NCI-H2227 (cell line): ENCODE results near the gene PNMA5.
"Not testable (repeated sequence)": the region's sequence is repeated elsewhere in the genome, so short reads cannot be mapped to it uniquely, and the experiment has no call there.

Experiments
- DNase-seq: peaks from one replicate; lab custom pipeline; 2025; ENCODE audit not compliant: unreplicated experiment; lab: John Stamatoyannopoulos, UW

PNMA5 gene

GRCh38 chrX:152993933-152994332 lies at the start of gene PNMA5:
TSS of gene PNMA5 (minus strand) at chrX:152994116. CDS start at chrX:152991598, 2,518 bp downstream.
- no peak for DNase-seq

- DNase-seq, result peak; percentile 70
Observed at GRCh38 chrX:153032397-153033118, 38.6 kb upstream of the PNMA5 start.

- no peak for DNase-seq
Observed at GRCh38 chrX:153030801-153031200, 36.9 kb upstream of the PNMA5 start.

- no peak for DNase-seq
Observed at GRCh38 chrX:153029875-153030274, 36.0 kb upstream of the PNMA5 start.

- DNase-seq, result no peak
Observed at GRCh38 chrX:153029162-153029561, 35.2 kb upstream of the PNMA5 start.

- not testable (repeated sequence) for DNase-seq
Observed at GRCh38 chrX:153028487-153028886, 34.6 kb upstream of the PNMA5 start.

- DNase-seq, result not testable (repeated sequence)
Observed at GRCh38 chrX:153026501-153026900, 32.6 kb upstream of the PNMA5 start.

- no peak for DNase-seq
Observed at GRCh38 chrX:153019166-153019565, 25.2 kb upstream of the PNMA5 start.

GRCh38 chrX:153017174-153017573 lies 23.3 kb upstream of the PNMA5 start:
- not testable (repeated sequence) for DNase-seq

- no peak for DNase-seq
Observed at GRCh38 chrX:153004780-153005179, 10.9 kb upstream of the PNMA5 start.

- DNase-seq, result no peak
Observed at GRCh38 chrX:153003981-153004380, 10.1 kb upstream of the PNMA5 start.

GRCh38 chrX:153002182-153002581 lies 8.3 kb upstream of the PNMA5 start:
- not testable (repeated sequence) for DNase-seq

GRCh38 chrX:152997337-152997736 lies 3.4 kb upstream of the PNMA5 start:
- no peak for DNase-seq

- DNase-seq, result peak; percentile 26
Observed at GRCh38 chrX:152992115-152992514, 1.8 kb downstream of the PNMA5 start.

GRCh38 chrX:152991123-152991522 lies 2.8 kb downstream of the PNMA5 start:
- DNase-seq, result no peak

GRCh38 chrX:152989292-152989658 lies 4.6 kb downstream of the PNMA5 start:
- no peak for DNase-seq

GRCh38 chrX:152988536-152989291 lies 5.2 kb downstream of the PNMA5 start:
- no peak for DNase-seq

GRCh38 chrX:152987801-152988200 lies 6.1 kb downstream of the PNMA5 start:
- DNase-seq, result no peak

- DNase-seq, result not testable (repeated sequence)
Observed at GRCh38 chrX:152987156-152987555, 6.8 kb downstream of the PNMA5 start.

GRCh38 chrX:152985383-152985782 lies 8.5 kb downstream of the PNMA5 start:
- DNase-seq, result not testable (repeated sequence)

- no peak for DNase-seq
Observed at GRCh38 chrX:152968193-152968592, 25.7 kb downstream of the PNMA5 start.

GRCh38 chrX:152960115-152960514 lies 33.8 kb downstream of the PNMA5 start:
- no peak for DNase-seq
